Neural cell (in vitro differentiated cells): ENCODE results near the gene ZNF92. TPM values are rescaled to one million over a fixed set of nuclear protein-coding genes. Genes with fewer than 3 reads are reported as not detected.
"Not testable (repeated sequence)": the region's sequence is repeated elsewhere in the genome, so short reads cannot be mapped to it uniquely, and the experiment has no call there.

ENCODE experiments used
- H2AFZ ChIP-seq: fragments of 200-600, 300-800 bp; sonication (generic), shearing (Covaris generic); 2 replicates; pipeline ENCODE4 v1.6.0; 2014; ENCODE audit warnings: low read depth, mild to moderate bottlenecking, antibody characterized with exemption, low read length, moderate library complexity
- H3F3A ChIP-seq: fragments of 200-600 bp; shearing (Covaris generic); 2 replicates; pipeline ENCODE4 v1.6.1; 2016; ENCODE audit warnings: mild to moderate bottlenecking, moderate library complexity, mixed read lengths, antibody characterized with exemption, low read length; ENCODE audit not compliant: insufficient read depth, poor library complexity, severe bottlenecking
- H3K27ac ChIP-seq: fragments of 200-600, 300-800 bp; sonication (generic), shearing (Covaris generic); 2 replicates; pipeline ENCODE4 v1.5.1; 2014; ENCODE audit warnings: mild to moderate bottlenecking, low read length, moderate library complexity
- H3K27me3 ChIP-seq: fragments of 300-800, 200-600 bp; sonication (generic), shearing (Covaris generic); 2 replicates; pipeline ENCODE4 v1.6.0; 2014; ENCODE audit warnings: mild to moderate bottlenecking, low read depth, low read length, moderate library complexity; ENCODE audit not compliant: insufficient read depth
- H3K36me3 ChIP-seq: fragments of 300-800, 200-600 bp; sonication (generic), shearing (Covaris generic); 2 replicates; pipeline ENCODE4 v1.5.1; 2014; ENCODE audit warnings: mild to moderate bottlenecking, antibody characterized with exemption, low read length, moderate library complexity; ENCODE audit not compliant: insufficient read depth
- H3K4me2 ChIP-seq: fragments of 300-800, 200-600 bp; sonication (generic), shearing (Covaris generic); 2 replicates; pipeline ENCODE4 v1.6.0; 2014; ENCODE audit warnings: mild to moderate bottlenecking, low read length
- H3K4me3 ChIP-seq: fragments of 300-800, 200-600 bp; sonication (generic), shearing (Covaris generic); 2 replicates; pipeline ENCODE4 v1.5.1; 2014; ENCODE audit warnings: mild to moderate bottlenecking, low read length, moderate library complexity
- H3K79me2 ChIP-seq: fragments of 200-600 bp; shearing (Covaris generic); replicated peaks from 2 replicates; pipeline ENCODE4 v1.6.0; 2014; ENCODE audit warnings: mild to moderate bottlenecking, low read length, moderate library complexity; ENCODE audit not compliant: insufficient read depth
- H3K9ac ChIP-seq: fragments of 300-800, 200-600 bp; sonication (generic), shearing (Covaris generic); 2 replicates; pipeline ENCODE4 v1.6.1; 2016; ENCODE audit warnings: mild to moderate bottlenecking, low read length, mixed read lengths
- H3K9me2 ChIP-seq: fragments of 200-600 bp; shearing (Covaris generic); 2 replicates; pipeline ENCODE4 v1.6.1; 2016; ENCODE audit warnings: mild to moderate bottlenecking, low read length, mixed read lengths; ENCODE audit not compliant: insufficient read depth
- H3K9me3 ChIP-seq: fragments of 200-600, 300-800 bp; sonication (generic), shearing (Covaris generic); 2 replicates; pipeline ENCODE4 v1.6.1; 2016; ENCODE audit warnings: mild to moderate bottlenecking, mixed run types, low read length, moderate library complexity, mixed read lengths
- H4K20me1 ChIP-seq: fragments of 200-600 bp; shearing (Covaris generic); 2 replicates; pipeline ENCODE4 v1.6.1; 2016; ENCODE audit warnings: mild to moderate bottlenecking, mixed run types; ENCODE audit not compliant: insufficient read depth
- EP300 ChIP-seq: fragments of 450-650 bp; conservative IDR thresholded peaks from 2 replicates; pipeline ENCODE4 v1.6.1; 2014; ENCODE audit warnings: antibody characterized with exemption, mild to moderate bottlenecking, moderate library complexity; ENCODE audit not compliant: poor library complexity, severe bottlenecking
- EZH2 ChIP-seq: fragments of 200-600, 300-800 bp; shearing (Covaris generic), sonication (generic); IDR thresholded peaks from 2 replicates; pipeline ENCODE4 v1.6.1; 2014; ENCODE audit warnings: antibody characterized with exemption, low read length, borderline replicate concordance, mild to moderate bottlenecking; ENCODE audit not compliant: insufficient read depth, poor library complexity, severe bottlenecking
- MXI1 ChIP-seq: fragments of 450-650 bp; conservative IDR thresholded peaks from 2 replicates; pipeline ENCODE4 v1.6.1; 2014; ENCODE audit warnings: antibody characterized with exemption, mild to moderate bottlenecking; ENCODE audit not compliant: poor library complexity, severe bottlenecking
- POLR2AphosphoS5 ChIP-seq: IDR thresholded peaks from 2 replicates; pipeline ENCODE4 v1.6.1; 2012
- RAD21 ChIP-seq: fragments of 450-650 bp; conservative IDR thresholded peaks from 2 replicates; pipeline ENCODE4 v1.6.1; 2014; ENCODE audit warnings: antibody characterized with exemption, mild to moderate bottlenecking, moderate library complexity
- SMC3 ChIP-seq: fragments of 450-650 bp; conservative IDR thresholded peaks from 2 replicates; pipeline ENCODE4 v1.6.1; 2014; ENCODE audit warnings: antibody characterized with exemption, mild to moderate bottlenecking, moderate library complexity; ENCODE audit not compliant: poor library complexity
- TAF1 ChIP-seq: IDR thresholded peaks from 2 replicates; pipeline ENCODE4 v1.6.1; 2012; ENCODE audit warnings: low read depth
- polyA plus RNA-seq: library from polyadenylated mRNA; depleted of rRNA; stranded (reverse); fragments of >200 nt; gene quantifications from 2 replicates; pipeline ENCODE4 v1.2.3, GENCODE V29; 2014
- TF ChIP-seq, protein P1 (sequence below): IDR thresholded peaks from 2 replicates; pipeline ENCODE4 v1.6.1; 2012; ENCODE audit warnings: borderline replicate concordance
- TF ChIP-seq, protein P2 (sequence below): fragments of 450-650 bp; IDR thresholded peaks from 2 replicates; pipeline ENCODE4 v1.5.1; 2014; ENCODE audit warnings: antibody characterized with exemption, mild to moderate bottlenecking, moderate library complexity; ENCODE audit not compliant: poor library complexity, severe bottlenecking

Gene ZNF92
- polyA plus RNA-seq, 1 donor from 2014 or later: 23.2 TPM

- H3K36me3 ChIP-seq: no peaks in the 10 kb centered on the region
- no peak for TF ChIP-seq TAF1
- TF ChIP-seq RAD21: no peak
- TF ChIP-seq EP300: no peak
- no peak for TF ChIP-seq MXI1
- TF ChIP-seq SMC3: no peak
- TF ChIP-seq, protein P1, sequence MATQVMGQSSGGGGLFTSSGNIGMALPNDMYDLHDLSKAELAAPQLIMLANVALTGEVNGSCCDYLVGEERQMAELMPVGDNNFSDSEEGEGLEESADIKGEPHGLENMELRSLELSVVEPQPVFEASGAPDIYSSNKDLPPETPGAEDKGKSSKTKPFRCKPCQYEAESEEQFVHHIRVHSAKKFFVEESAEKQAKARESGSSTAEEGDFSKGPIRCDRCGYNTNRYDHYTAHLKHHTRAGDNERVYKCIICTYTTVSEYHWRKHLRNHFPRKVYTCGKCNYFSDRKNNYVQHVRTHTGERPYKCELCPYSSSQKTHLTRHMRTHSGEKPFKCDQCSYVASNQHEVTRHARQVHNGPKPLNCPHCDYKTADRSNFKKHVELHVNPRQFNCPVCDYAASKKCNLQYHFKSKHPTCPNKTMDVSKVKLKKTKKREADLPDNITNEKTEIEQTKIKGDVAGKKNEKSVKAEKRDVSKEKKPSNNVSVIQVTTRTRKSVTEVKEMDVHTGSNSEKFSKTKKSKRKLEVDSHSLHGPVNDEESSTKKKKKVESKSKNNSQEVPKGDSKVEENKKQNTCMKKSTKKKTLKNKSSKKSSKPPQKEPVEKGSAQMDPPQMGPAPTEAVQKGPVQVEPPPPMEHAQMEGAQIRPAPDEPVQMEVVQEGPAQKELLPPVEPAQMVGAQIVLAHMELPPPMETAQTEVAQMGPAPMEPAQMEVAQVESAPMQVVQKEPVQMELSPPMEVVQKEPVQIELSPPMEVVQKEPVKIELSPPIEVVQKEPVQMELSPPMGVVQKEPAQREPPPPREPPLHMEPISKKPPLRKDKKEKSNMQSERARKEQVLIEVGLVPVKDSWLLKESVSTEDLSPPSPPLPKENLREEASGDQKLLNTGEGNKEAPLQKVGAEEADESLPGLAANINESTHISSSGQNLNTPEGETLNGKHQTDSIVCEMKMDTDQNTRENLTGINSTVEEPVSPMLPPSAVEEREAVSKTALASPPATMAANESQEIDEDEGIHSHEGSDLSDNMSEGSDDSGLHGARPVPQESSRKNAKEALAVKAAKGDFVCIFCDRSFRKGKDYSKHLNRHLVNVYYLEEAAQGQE: no peak
- no peak for TF ChIP-seq POLR2AphosphoS5
- TF ChIP-seq, protein P2, sequence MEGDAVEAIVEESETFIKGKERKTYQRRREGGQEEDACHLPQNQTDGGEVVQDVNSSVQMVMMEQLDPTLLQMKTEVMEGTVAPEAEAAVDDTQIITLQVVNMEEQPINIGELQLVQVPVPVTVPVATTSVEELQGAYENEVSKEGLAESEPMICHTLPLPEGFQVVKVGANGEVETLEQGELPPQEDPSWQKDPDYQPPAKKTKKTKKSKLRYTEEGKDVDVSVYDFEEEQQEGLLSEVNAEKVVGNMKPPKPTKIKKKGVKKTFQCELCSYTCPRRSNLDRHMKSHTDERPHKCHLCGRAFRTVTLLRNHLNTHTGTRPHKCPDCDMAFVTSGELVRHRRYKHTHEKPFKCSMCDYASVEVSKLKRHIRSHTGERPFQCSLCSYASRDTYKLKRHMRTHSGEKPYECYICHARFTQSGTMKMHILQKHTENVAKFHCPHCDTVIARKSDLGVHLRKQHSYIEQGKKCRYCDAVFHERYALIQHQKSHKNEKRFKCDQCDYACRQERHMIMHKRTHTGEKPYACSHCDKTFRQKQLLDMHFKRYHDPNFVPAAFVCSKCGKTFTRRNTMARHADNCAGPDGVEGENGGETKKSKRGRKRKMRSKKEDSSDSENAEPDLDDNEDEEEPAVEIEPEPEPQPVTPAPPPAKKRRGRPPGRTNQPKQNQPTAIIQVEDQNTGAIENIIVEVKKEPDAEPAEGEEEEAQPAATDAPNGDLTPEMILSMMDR: no peak
- TF ChIP-seq EZH2: no peak
- H3K4me3 ChIP-seq: no peak overlapping the region
- no peaks in the 10 kb centered on the region for H3K79me2 ChIP-seq
- no peak overlapping the region for H3K4me2 ChIP-seq
- H3K27me3 ChIP-seq: no peaks in the 10 kb centered on the region
- H3K27ac ChIP-seq: no peak overlapping the region
- H3K9me2 ChIP-seq: no peaks in the 10 kb centered on the region
- no peak overlapping the region for H3K9ac ChIP-seq
- H4K20me1 ChIP-seq: no peaks in the 10 kb centered on the region
- no peaks in the 10 kb centered on the region for H3F3A ChIP-seq
- H2AFZ ChIP-seq: no peak overlapping the region
- H3K9me3 ChIP-seq: no peaks in the 10 kb centered on the region
Measured at GRCh38 chr7:65342723-65343629, 30.7 kb upstream of the ZNF92 start.

DNA sequence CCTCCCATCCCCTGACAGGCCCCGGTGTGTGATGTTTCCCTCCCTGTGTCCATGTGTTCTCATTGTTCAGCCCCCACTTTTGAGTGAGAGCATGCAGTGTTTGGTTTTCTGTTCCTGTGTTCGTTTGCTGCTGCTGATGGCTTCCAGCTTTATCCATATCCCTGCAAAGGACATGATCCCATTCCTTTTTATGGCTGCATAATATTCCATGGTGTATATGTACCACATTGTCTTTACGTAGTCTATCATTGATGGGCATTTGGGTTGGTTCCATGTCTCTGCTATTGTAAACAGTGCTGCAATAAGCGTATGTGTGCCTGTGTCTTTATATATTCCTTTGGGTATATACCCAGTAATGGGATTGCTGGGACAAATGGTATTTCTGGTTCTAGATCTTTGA, 29.1 kb upstream of the ZNF92 start:
- not testable (repeated sequence) for H3K79me2 ChIP-seq, H3K4me2 ChIP-seq, H3K36me3 ChIP-seq, H3K27ac ChIP-seq, H4K20me1 ChIP-seq, H3K9me2 ChIP-seq, H3K4me3 ChIP-seq, H3K9ac ChIP-seq, H3K9me3 ChIP-seq, H3K27me3 ChIP-seq, H3F3A ChIP-seq, H2AFZ ChIP-seq
